AG20443 (cell line): ENCODE data around the gene SORCS2.

Experiments
- DNase-seq: peaks from one replicate; pipeline ENCODE4 v3.0.0; 2012; ENCODE audit warnings: low spot score, mixed read lengths

The SORCS2 gene

GRCh38 chr4:7415927-7416686, 223.8 kb downstream of the SORCS2 start:
- no peak for DNase-seq

- DNase-seq, result no peak
These were observed 224.6 kb downstream of the SORCS2 start for GRCh38 chr4:7416745-7417432.

- no peak for DNase-seq
These were observed 225.3 kb downstream of the SORCS2 start for GRCh38 chr4:7417639-7418038.

GRCh38 chr4:7418131-7418943, 226.0 kb downstream of the SORCS2 start:
- DNase-seq, result no peak

- DNase-seq, result no peak
These were observed 227.8 kb downstream of the SORCS2 start for GRCh38 chr4:7419961-7420660.

- no peak for DNase-seq
These were observed 228.3 kb downstream of the SORCS2 start for GRCh38 chr4:7420661-7421040.

GRCh38 chr4:7421356-7422150, 229.2 kb downstream of the SORCS2 start:
- no peak for DNase-seq

GRCh38 chr4:7422151-7422897, 230.0 kb downstream of the SORCS2 start:
- no peak for DNase-seq

GRCh38 chr4:7422898-7423180, 230.5 kb downstream of the SORCS2 start:
- DNase-seq, result no peak

GRCh38 chr4:7423391-7423790, 231.1 kb downstream of the SORCS2 start:
- DNase-seq, result no peak

- DNase-seq, result peak; percentile 47
These were observed 231.6 kb downstream of the SORCS2 start for GRCh38 chr4:7423801-7424552.

GRCh38 chr4:7424553-7425111, 232.3 kb downstream of the SORCS2 start:
- no peak for DNase-seq

GRCh38 chr4:7425124-7425523, 232.8 kb downstream of the SORCS2 start:
- DNase-seq, result no peak

GRCh38 chr4:7425591-7426468, 233.5 kb downstream of the SORCS2 start:
- DNase-seq, result no peak

GRCh38 chr4:7426525-7427171, 234.3 kb downstream of the SORCS2 start:
- no peak for DNase-seq

GRCh38 chr4:7427361-7427760, 235.0 kb downstream of the SORCS2 start:
- DNase-seq, result no peak

GRCh38 chr4:7427831-7428260, 235.5 kb downstream of the SORCS2 start:
- no peak for DNase-seq
